HepG2 (cell line): ENCODE measurements around the gene CAPN12. TPM values are rescaled to one million over a fixed set of nuclear protein-coding genes. Genes with fewer than 3 reads are reported as not detected.

Source experiments
- CBFB ChIP-seq: sonication (generic); formaldehyde crosslinking; IDR thresholded peaks from 2 replicates; pipeline ENCODE4 v1.4.0; 2020; ENCODE audit warnings: missing genetic modification reagents
- DPF2 ChIP-seq: sonication (generic); formaldehyde crosslinking; IDR thresholded peaks from 2 replicates; pipeline ENCODE4 v1.4.0; 2020; ENCODE audit warnings: mild to moderate bottlenecking, low read depth, missing genetic modification reagents, borderline replicate concordance
- GATA4 ChIP-seq: sonication (generic); IDR thresholded peaks from 2 replicates; pipeline ENCODE4 v1.6.1; 2016; ENCODE audit warnings: antibody characterized with exemption, low read depth, borderline replicate concordance
- HHEX ChIP-seq: IDR thresholded peaks from 2 replicates; pipeline ENCODE4 v1.6.1; 2016; ENCODE audit warnings: control low read depth
- MAFG ChIP-seq: sonication (generic); formaldehyde crosslinking; IDR thresholded peaks from 2 replicates; pipeline ENCODE4 v1.5.1; 2020; ENCODE audit warnings: mild to moderate bottlenecking, missing genetic modification reagents
- NFIC ChIP-seq: IDR thresholded peaks from 2 replicates; pipeline ENCODE4 v1.6.1; 2012; ENCODE audit warnings: mild to moderate bottlenecking, low read length, inconsistent platforms
- POLR2AphosphoS5 ChIP-seq: IDR thresholded peaks from 2 replicates; pipeline ENCODE4 v1.6.1; 2012; ENCODE audit warnings: low read depth, low read length
- SIN3B ChIP-seq: fragments of 150-350 bp; IDR thresholded peaks from 2 replicates; pipeline ENCODE4 v1.6.1; 2014; ENCODE audit warnings: low read length
- YEATS2 ChIP-seq: sonication (generic); formaldehyde crosslinking; IDR thresholded peaks from 2 replicates; pipeline ENCODE4 v1.4.0; 2020; ENCODE audit warnings: missing genetic modification reagents, borderline replicate concordance
- ZFP90 ChIP-seq: sonication (generic); formaldehyde crosslinking; IDR thresholded peaks from 2 replicates; pipeline ENCODE4 v1.8.0; 2022; ENCODE audit warnings: missing genetic modification reagents, mild to moderate bottlenecking, inconsistent platforms, borderline replicate concordance
- ZNF263 ChIP-seq: sonication (generic); formaldehyde crosslinking; IDR thresholded peaks from 2 replicates; pipeline ENCODE4 v1.4.0; 2020; ENCODE audit warnings: missing genetic modification reagents
- ZNF446 ChIP-seq: sonication (generic); formaldehyde crosslinking; IDR thresholded peaks from 2 replicates; pipeline ENCODE4 v1.5.0; 2020; ENCODE audit warnings: mild to moderate bottlenecking, missing genetic modification reagents
- ZNF460 ChIP-seq: sonication (generic); formaldehyde crosslinking; IDR thresholded peaks from 2 replicates; pipeline ENCODE4 v1.5.1; 2020; ENCODE audit warnings: missing genetic modification reagents, mild to moderate bottlenecking, borderline replicate concordance
- ZNF761 ChIP-seq: sonication (generic); formaldehyde crosslinking; conservative IDR thresholded peaks from 2 replicates; pipeline ENCODE4 v1.4.0; 2020; ENCODE audit warnings: mild to moderate bottlenecking, missing genetic modification reagents
- polyA plus RNA-seq, 8 experiments: library from polyadenylated mRNA; depleted of rRNA in 3 of 8; stranded (reverse) in 7 of 8; unstranded in 1 of 8; fragments of >200 nt; fragmentation: Illumina TruSeq in 4 of 8; extraction: Trizol in 4 of 8; gene quantifications; 2 replicates each; pipeline versions ENCODE4 v1.2.1 to v1.2.3, GENCODE V29; 2011 to 2016; ENCODE audit warnings: low read depth in 4 of 8, missing spikeins in 1 of 8, mixed read lengths in 1 of 8; ENCODE audit not compliant: insufficient read depth in 1 of 8
- total RNA-seq, 5 experiments: library from RNA; depleted of rRNA; stranded (reverse); fragments of >200 nt; fragmentation: Illumina TruSeq; extraction: Trizol; gene quantifications; 2 replicates each; pipeline ENCODE4 v1.2.3, GENCODE V29; 2016; ENCODE audit warnings: low read depth in 1 of 5
- TF ChIP-seq, protein P1 (sequence below): sonication (generic); formaldehyde crosslinking; IDR thresholded peaks from 2 replicates; pipeline ENCODE4 v1.8.1; 2023; ENCODE audit warnings: missing genetic modification reagents, inconsistent platforms, borderline replicate concordance
- TF ChIP-seq, protein P2 (sequence below): sonication (generic); formaldehyde crosslinking; IDR thresholded peaks from 2 replicates; pipeline ENCODE4 v1.4.0; 2020; ENCODE audit warnings: missing genetic modification reagents
- TF ChIP-seq, protein P3 (sequence below): sonication (generic); formaldehyde crosslinking; IDR thresholded peaks from 2 replicates; pipeline ENCODE4 v1.4.0; 2020; ENCODE audit warnings: low read depth, mild to moderate bottlenecking, missing genetic modification reagents
- TF ChIP-seq, protein P4 (sequence below): sonication (generic); formaldehyde crosslinking; IDR thresholded peaks from 2 replicates; pipeline ENCODE4 v1.4.0; 2020; ENCODE audit warnings: mild to moderate bottlenecking, missing genetic modification reagents
- TF ChIP-seq, protein P5 (sequence below): sonication (generic); formaldehyde crosslinking; conservative IDR thresholded peaks from 2 replicates; pipeline ENCODE4 v1.4.0; 2020; ENCODE audit warnings: missing genetic modification reagents

The CAPN12 gene
- total and polyA plus RNA-seq, 2 of the 13 experiments (the other 11 are each of a cell fraction or from before 2014, with no cell fraction given), result 1.6 to 13.6 TPM

DNA sequence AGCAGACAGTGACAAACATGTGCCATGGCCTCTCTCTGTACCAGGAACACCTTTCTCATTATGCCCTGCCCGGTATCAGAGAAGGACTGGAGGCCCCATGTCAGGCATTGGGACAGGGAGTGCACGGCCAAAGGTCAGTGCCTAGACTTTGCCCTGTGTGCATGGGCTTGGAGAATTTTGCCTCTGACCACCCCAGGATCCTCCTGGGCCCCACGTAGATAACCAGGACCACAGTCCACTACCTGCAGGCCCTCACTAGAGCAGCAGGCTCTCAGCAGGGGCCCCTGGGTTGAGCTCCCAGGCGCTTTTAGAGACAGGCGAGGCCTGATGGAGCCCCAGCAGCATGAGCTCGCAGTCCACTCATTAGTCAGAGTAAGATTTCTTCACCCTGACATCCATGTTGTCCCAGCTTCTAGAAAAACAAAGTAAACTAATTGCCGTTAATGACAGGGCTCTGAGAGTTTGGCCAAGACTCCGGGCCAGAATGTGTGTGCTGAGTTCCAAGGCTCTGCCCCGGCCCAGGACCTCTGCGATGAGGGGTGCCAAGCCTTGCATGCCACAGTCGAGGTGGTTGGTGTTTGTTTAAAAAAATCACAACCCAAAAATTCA lies 42.7 kb downstream of the CAPN12 start (continued):
- TF ChIP-seq, protein P1, sequence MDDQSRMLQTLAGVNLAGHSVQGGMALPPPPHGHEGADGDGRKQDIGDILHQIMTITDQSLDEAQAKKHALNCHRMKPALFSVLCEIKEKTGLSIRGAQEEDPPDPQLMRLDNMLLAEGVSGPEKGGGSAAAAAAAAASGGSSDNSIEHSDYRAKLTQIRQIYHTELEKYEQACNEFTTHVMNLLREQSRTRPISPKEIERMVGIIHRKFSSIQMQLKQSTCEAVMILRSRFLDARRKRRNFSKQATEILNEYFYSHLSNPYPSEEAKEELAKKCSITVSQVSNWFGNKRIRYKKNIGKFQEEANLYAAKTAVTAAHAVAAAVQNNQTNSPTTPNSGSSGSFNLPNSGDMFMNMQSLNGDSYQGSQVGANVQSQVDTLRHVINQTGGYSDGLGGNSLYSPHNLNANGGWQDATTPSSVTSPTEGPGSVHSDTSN (CRISPR knock-in tag), result no peak
- TF ChIP-seq ZFP90, result 0 out of 2 replicates have a peak, but pooled peaks have one; percentile 55
- no peak for TF ChIP-seq ZNF761
- TF ChIP-seq YEATS2 (CRISPR knock-in tag), result no peak
- TF ChIP-seq SIN3B, result no peak
- TF ChIP-seq HHEX, result no peak
- TF ChIP-seq, protein P2, sequence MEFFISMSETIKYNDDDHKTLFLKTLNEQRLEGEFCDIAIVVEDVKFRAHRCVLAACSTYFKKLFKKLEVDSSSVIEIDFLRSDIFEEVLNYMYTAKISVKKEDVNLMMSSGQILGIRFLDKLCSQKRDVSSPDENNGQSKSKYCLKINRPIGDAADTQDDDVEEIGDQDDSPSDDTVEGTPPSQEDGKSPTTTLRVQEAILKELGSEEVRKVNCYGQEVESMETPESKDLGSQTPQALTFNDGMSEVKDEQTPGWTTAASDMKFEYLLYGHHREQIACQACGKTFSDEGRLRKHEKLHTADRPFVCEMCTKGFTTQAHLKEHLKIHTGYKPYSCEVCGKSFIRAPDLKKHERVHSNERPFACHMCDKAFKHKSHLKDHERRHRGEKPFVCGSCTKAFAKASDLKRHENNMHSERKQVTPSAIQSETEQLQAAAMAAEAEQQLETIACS (CRISPR knock-in tag), result no peak
- TF ChIP-seq DPF2 (CRISPR knock-in tag), result peak; percentile 84; the same call in 1 of the 2 replicates
- no peak; the same call in 1 of the 2 replicates for TF ChIP-seq NFIC
- TF ChIP-seq MAFG (CRISPR knock-in tag), result no peak
- peak; percentile 18; the same call in 1 of the 2 replicates for TF ChIP-seq ZNF460
- TF ChIP-seq, protein P3, sequence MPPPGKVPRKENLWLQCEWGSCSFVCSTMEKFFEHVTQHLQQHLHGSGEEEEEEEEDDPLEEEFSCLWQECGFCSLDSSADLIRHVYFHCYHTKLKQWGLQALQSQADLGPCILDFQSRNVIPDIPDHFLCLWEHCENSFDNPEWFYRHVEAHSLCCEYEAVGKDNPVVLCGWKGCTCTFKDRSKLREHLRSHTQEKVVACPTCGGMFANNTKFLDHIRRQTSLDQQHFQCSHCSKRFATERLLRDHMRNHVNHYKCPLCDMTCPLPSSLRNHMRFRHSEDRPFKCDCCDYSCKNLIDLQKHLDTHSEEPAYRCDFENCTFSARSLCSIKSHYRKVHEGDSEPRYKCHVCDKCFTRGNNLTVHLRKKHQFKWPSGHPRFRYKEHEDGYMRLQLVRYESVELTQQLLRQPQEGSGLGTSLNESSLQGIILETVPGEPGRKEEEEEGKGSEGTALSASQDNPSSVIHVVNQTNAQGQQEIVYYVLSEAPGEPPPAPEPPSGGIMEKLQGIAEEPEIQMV (CRISPR knock-in tag), result peak; percentile 50; the same call in 1 of the 2 replicates
- no peak for TF ChIP-seq CBFB (CRISPR knock-in tag)
- TF ChIP-seq, protein P4, sequence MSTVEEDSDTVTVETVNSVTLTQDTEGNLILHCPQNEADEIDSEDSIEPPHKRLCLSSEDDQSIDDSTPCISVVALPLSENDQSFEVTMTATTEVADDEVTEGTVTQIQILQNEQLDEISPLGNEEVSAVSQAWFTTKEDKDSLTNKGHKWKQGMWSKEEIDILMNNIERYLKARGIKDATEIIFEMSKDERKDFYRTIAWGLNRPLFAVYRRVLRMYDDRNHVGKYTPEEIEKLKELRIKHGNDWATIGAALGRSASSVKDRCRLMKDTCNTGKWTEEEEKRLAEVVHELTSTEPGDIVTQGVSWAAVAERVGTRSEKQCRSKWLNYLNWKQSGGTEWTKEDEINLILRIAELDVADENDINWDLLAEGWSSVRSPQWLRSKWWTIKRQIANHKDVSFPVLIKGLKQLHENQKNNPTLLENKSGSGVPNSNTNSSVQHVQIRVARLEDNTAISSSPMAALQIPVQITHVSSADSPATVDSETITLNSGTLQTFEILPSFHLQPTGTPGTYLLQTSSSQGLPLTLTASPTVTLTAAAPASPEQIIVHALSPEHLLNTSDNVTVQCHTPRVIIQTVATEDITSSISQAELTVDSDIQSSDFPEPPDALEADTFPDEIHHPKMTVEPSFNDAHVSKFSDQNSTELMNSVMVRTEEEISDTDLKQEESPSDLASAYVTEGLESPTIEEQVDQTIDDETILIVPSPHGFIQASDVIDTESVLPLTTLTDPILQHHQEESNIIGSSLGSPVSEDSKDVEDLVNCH (CRISPR knock-in tag), result no peak
- no peak for TF ChIP-seq ZNF446 (CRISPR knock-in tag)
- peak; percentile 84; the same call in 1 of the 2 replicates for TF ChIP-seq GATA4
- peak; percentile 64 for TF ChIP-seq ZNF263 (CRISPR knock-in tag)
- TF ChIP-seq, protein P5, sequence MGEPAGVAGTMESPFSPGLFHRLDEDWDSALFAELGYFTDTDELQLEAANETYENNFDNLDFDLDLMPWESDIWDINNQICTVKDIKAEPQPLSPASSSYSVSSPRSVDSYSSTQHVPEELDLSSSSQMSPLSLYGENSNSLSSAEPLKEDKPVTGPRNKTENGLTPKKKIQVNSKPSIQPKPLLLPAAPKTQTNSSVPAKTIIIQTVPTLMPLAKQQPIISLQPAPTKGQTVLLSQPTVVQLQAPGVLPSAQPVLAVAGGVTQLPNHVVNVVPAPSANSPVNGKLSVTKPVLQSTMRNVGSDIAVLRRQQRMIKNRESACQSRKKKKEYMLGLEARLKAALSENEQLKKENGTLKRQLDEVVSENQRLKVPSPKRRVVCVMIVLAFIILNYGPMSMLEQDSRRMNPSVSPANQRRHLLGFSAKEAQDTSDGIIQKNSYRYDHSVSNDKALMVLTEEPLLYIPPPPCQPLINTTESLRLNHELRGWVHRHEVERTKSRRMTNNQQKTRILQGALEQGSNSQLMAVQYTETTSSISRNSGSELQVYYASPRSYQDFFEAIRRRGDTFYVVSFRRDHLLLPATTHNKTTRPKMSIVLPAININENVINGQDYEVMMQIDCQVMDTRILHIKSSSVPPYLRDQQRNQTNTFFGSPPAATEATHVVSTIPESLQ, result no peak
- TF ChIP-seq POLR2AphosphoS5, result peak; percentile 18; the same call in 1 of the 2 replicates
